Keratinocyte (primary cell): ENCODE measurements around the gene NFIC. TPM values are rescaled to one million over a fixed set of nuclear protein-coding genes. Genes with fewer than 3 reads are reported as not detected.

Experiments used
- DNase-seq: peaks from one replicate; pipeline ENCODE4 v3.0.0-alpha.2; 2011; ENCODE audit warnings: low read depth, missing footprints, low spot score
- FAIRE-seq: peaks from 2 replicates; lab custom pipeline; 2011; peaks lifted over from hg19 to GRCh38; lab: Jason Lieb, UNC
- H2AFZ ChIP-seq: 2 replicates; pipeline ENCODE4 v1.6.0; 2012; ENCODE audit warnings: low read length, control low read depth, inconsistent platforms; ENCODE audit not compliant: control insufficient read depth
- H3K27ac ChIP-seq: 2 replicates; pipeline ENCODE4 v1.5.1; 2011; ENCODE audit warnings: low read length; ENCODE audit not compliant: control insufficient read depth, insufficient read depth
- H3K27me3 ChIP-seq: 3 replicates; pipeline ENCODE4 v1.6.0; 2011; ENCODE audit warnings: low read length; ENCODE audit not compliant: control insufficient read depth, insufficient read depth; ENCODE audit errors: extremely low read depth
- H3K36me3 ChIP-seq, 2 experiments: 2 replicates in 1 of 2; 3 replicates in 1 of 2; pipeline ENCODE4 v1.5.1; 2011; ENCODE audit warnings: low read length in 2 of 2, mild to moderate bottlenecking in 1 of 2; ENCODE audit not compliant: control insufficient read depth in 2 of 2, insufficient read depth in 2 of 2; ENCODE audit errors: extremely low read depth in 1 of 2
- H3K4me1 ChIP-seq: 3 replicates; pipeline ENCODE4 v1.5.1; 2011; ENCODE audit warnings: low read length; ENCODE audit not compliant: control insufficient read depth, insufficient read depth; ENCODE audit errors: extremely low read depth
- H3K4me2 ChIP-seq: 3 replicates; pipeline ENCODE4 v1.6.0; 2011; ENCODE audit warnings: low read depth, low read length; ENCODE audit not compliant: control insufficient read depth, insufficient read depth; ENCODE audit errors: extremely low read depth
- H3K4me3 ChIP-seq, 3 experiments: fragments of 200-600 bp in 1 of 3; sonication (generic) in 1 of 3; 2 replicates in 2 of 3; 3 replicates in 1 of 3; pipeline ENCODE4 v1.5.1; 2011 to 2016; ENCODE audit warnings: low read length in 3 of 3, mild to moderate bottlenecking in 3 of 3, control low read depth in 2 of 3, inconsistent platforms in 1 of 3, low read depth in 1 of 3, mixed read lengths in 1 of 3, mixed run types in 1 of 3, moderate library complexity in 1 of 3; ENCODE audit not compliant: control insufficient read depth in 2 of 3, insufficient read depth in 2 of 3; ENCODE audit errors: extremely low read depth in 1 of 3
- H3K79me2 ChIP-seq: 2 replicates; pipeline ENCODE4 v1.6.0; 2012; ENCODE audit warnings: low read length; ENCODE audit not compliant: control insufficient read depth, insufficient read depth
- H3K9ac ChIP-seq: 3 replicates; pipeline ENCODE4 v1.6.0; 2011; ENCODE audit warnings: low read length; ENCODE audit not compliant: control insufficient read depth, insufficient read depth; ENCODE audit errors: extremely low read depth
- H3K9me1 ChIP-seq: 3 replicates; pipeline ENCODE4 v1.6.0; 2011; ENCODE audit warnings: low read length; ENCODE audit not compliant: control insufficient read depth, insufficient read depth; ENCODE audit errors: extremely low read depth
- H3K9me3 ChIP-seq: 2 replicates; pipeline ENCODE4 v1.5.1; 2012; ENCODE audit warnings: low read depth, low read length; ENCODE audit not compliant: control insufficient read depth
- H4K20me1 ChIP-seq: 3 replicates; pipeline ENCODE4 v1.6.0; 2011; ENCODE audit warnings: low read length; ENCODE audit not compliant: control insufficient read depth, insufficient read depth; ENCODE audit errors: extremely low read depth
- EZH2 ChIP-seq: IDR thresholded peaks from one replicate; pipeline ENCODE4 v1.6.1; 2012; ENCODE audit warnings: inconsistent platforms, mild to moderate bottlenecking, low read length, moderate library complexity
- dilution Hi-C: fragments of 300-500 bp; cut with MboI; formaldehyde crosslinking; loops from one replicate; pipeline ENCODE4 v1.7.0; 2020; ENCODE audit warnings: low sequenced_read_pairs; ENCODE audit not compliant: extremely low pct_ligation_motif_present
- polyA plus RNA-seq, 5 experiments: library from polyadenylated mRNA; depleted of rRNA in 3 of 5; stranded (reverse) in 3 of 5; stranded (forward) in 1 of 5; unstranded in 1 of 5; fragments of >200 nt; gene quantifications; 1 replicate in 1 of 5; 2 replicates in 3 of 5; 3 replicates in 1 of 5; pipeline versions ENCODE4 v1.2.1 to v1.2.3, GENCODE V29; 2011 to 2012; ENCODE audit warnings: missing spikeins in 2 of 5, low read depth in 1 of 5, low replicate concordance in 1 of 5
- TF ChIP-seq, protein P1 (sequence below), 3 experiments: IDR thresholded peaks in 1 of 3; conservative IDR thresholded peaks in 1 of 3; optimal IDR thresholded peaks in 1 of 3; 2 replicates in 2 of 3; 3 replicates in 1 of 3; pipeline versions ENCODE3 to v1.5.1; 2011; ENCODE audit warnings: low read length in 3 of 3, mild to moderate bottlenecking in 3 of 3, moderate library complexity in 2 of 3, control low read depth in 1 of 3, inconsistent platforms in 1 of 3; ENCODE audit not compliant: insufficient read depth in 2 of 3; ENCODE audit errors: extremely low read depth in 1 of 3

NFIC gene
- polyA plus RNA-seq, 1 donor (not counting 4 experiments of a cell fraction or from before 2014, with no cell fraction given) = 2.4 TPM

DNA sequence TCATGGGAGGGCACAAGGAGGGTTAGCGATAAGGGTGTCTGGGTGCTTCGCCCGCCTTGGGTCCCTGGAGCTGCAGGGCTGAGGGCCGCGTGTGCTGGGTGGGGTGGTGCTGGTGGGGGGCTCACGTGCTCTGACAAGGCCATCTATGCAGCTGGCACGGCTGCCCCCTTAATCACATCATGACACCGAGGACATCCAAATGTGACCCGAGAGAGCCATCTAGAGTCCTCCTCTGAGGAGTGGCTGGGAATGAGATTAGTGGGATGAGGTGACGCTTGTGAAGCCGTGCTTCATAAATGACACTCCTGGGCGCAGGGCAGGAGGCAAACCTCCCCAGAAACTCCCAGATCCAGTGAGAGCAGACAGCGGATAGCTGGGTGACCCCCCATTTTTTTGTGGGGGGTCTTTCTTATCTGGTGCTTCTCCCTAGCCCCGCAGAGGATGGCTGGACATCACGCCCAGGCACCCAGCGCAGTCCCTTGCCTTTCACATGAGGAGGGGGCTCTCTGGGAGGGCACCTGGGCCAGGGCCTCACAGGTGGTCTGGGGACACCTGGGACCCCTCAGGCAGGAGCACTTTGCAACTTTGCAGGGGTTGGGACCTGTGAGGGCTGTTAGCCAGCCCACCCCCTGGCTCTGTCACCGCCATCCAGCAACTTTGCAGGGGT lies 146.3 kb downstream of the NFIC start:
- H3K9me1 ChIP-seq = peaks cover 11% of the 10 kb centered on the region
- no peak overlapping the region for H3K27ac ChIP-seq
- no peaks in the 10 kb centered on the region for H3K27me3 ChIP-seq
- no peaks in the 10 kb centered on the region for H3K9me3 ChIP-seq
- H3K9ac ChIP-seq = no peak overlapping the region
- peaks cover 38% of the 10 kb centered on the region for H4K20me1 ChIP-seq
- H3K79me2 ChIP-seq = peaks cover 93% of the 10 kb centered on the region
- H3K36me3 ChIP-seq = peaks cover 20 to 22% of the 10 kb centered on the region in 2 experiments
- dilution Hi-C loops = no loop called here
- no peak for DNase-seq
- no peak for TF ChIP-seq EZH2
- TF ChIP-seq, protein P1, sequence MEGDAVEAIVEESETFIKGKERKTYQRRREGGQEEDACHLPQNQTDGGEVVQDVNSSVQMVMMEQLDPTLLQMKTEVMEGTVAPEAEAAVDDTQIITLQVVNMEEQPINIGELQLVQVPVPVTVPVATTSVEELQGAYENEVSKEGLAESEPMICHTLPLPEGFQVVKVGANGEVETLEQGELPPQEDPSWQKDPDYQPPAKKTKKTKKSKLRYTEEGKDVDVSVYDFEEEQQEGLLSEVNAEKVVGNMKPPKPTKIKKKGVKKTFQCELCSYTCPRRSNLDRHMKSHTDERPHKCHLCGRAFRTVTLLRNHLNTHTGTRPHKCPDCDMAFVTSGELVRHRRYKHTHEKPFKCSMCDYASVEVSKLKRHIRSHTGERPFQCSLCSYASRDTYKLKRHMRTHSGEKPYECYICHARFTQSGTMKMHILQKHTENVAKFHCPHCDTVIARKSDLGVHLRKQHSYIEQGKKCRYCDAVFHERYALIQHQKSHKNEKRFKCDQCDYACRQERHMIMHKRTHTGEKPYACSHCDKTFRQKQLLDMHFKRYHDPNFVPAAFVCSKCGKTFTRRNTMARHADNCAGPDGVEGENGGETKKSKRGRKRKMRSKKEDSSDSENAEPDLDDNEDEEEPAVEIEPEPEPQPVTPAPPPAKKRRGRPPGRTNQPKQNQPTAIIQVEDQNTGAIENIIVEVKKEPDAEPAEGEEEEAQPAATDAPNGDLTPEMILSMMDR (optimal IDR thresholded peaks at IDR 0.05 in 1 of 3, IDR thresholded peaks at IDR 0.05 in 1 of 3, conservative IDR thresholded peaks at IDR 0.05 in 1 of 3; ENCODE audit: extremely low read depth in 1 of 3, insufficient read depth in 2 of 3, low read length in 3 of 3) = no peak
- no peak for FAIRE-seq
- no peak overlapping the region for H3K4me2 ChIP-seq
- no peak overlapping the region for H3K4me3 ChIP-seq
- H3K4me1 ChIP-seq = peaks cover 19% of the 10 kb centered on the region
- H2AFZ ChIP-seq = no peak overlapping the region

DNA sequence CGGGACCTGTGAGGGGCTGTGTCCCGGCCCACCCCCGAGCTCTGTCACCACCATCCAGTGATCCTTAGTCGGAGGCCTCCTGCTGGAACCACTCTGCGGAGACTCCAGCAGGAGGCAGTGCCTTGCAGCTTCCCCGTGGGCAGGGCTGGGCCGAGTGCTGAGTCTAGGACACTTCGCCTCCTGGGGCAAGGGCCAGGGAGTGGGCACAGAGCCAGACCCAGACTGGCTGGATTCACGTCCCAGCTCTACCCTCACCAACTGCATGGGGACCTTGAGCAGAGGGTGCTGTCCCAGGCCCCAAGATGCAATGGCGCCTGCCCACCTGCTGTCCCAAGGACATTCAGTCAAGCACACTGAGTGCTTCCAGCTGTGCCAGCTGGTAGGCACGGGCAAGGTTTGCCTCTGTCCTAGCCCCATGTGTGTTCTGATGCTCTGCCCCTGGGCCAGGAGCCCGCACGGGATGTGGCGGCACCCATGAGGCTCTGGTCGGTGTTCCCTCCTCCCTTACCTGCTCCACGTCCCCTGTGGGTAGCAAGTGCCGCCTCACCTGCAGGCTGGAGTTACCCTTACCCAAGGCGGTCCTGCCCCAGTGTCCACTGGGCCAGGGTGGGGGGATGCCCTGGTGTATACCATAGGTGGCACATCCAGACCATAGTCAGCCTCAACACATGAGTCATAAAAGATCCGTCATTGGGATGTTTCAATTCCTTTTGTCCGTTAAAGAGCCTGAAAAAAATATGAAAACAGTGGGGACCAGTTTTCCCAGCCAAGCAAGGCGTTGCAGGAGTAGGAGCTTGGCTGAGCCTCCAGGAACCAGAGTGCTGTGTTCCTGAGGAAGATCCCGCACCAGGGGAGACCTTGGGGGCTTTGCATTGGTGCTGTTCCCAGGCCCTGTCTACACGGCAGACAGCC lies 147.1 kb downstream of the NFIC start:
- no peak for TF ChIP-seq EZH2
- TF ChIP-seq, protein P1 (optimal IDR thresholded peaks at IDR 0.05 in 1 of 3, IDR thresholded peaks at IDR 0.05 in 1 of 3, conservative IDR thresholded peaks at IDR 0.05 in 1 of 3; ENCODE audit: extremely low read depth in 1 of 3, insufficient read depth in 2 of 3, low read length in 3 of 3) = no peak
- H3K4me2 ChIP-seq = no peak overlapping the region
- H3K36me3 ChIP-seq = peaks cover 20 to 22% of the 10 kb centered on the region in 2 experiments
- no peak overlapping the region for H3K9ac ChIP-seq
- H3K79me2 ChIP-seq = peaks cover 92% of the 10 kb centered on the region
- no peak overlapping the region for H3K27ac ChIP-seq
- H3K9me3 ChIP-seq = no peaks in the 10 kb centered on the region
- H3K4me3 ChIP-seq = no peak overlapping the region
- dilution Hi-C loops = no loop called here
- H3K9me1 ChIP-seq = peaks cover 11% of the 10 kb centered on the region
- peaks cover 15% of the 10 kb centered on the region for H3K4me1 ChIP-seq
- H4K20me1 ChIP-seq = peaks cover 44% of the 10 kb centered on the region
- no peak for DNase-seq
- no peak overlapping the region for H2AFZ ChIP-seq
- H3K27me3 ChIP-seq = no peaks in the 10 kb centered on the region
- no peak for FAIRE-seq
